Heart right ventricle (tissue), 16 donors: ENCODE data around the gene PRKCD. TPM values are rescaled to one million over a fixed set of nuclear protein-coding genes. Genes with fewer than 3 reads are reported as not detected.

ENCODE experiments used
- ATAC-seq, 8 donors: fragments of 200-7000 bp; cut with Tn5 transposase; one replicate each; pipeline ENCODE4 v1.9.1; 2020; ENCODE audit warnings: mild to moderate bottlenecking in 8 of 8, moderate library complexity in 8 of 8, moderate number of reproducible peaks in 1 of 8
- DNase-seq, 2 donors: peaks; one replicate each; pipeline ENCODE4 v3.0.0-alpha.2; 2020
- H3K27ac ChIP-seq, 10 donors: fragments of 200-600 bp; sonication (generic) in 2 of 10; one replicate each; pipeline versions ENCODE4 v1.5.0 to v1.8.0; 2020 to 2022; ENCODE audit warnings: mild to moderate bottlenecking in 3 of 10
- H3K27me3 ChIP-seq, 7 donors: fragments of 200-600 bp; one replicate each; pipeline ENCODE4 v1.8.0; 2021 to 2022; ENCODE audit warnings: mild to moderate bottlenecking in 2 of 7
- H3K36me3 ChIP-seq, 9 donors: fragments of 200-600 bp; sonication (generic) in 1 of 9; one replicate each; pipeline versions ENCODE4 v1.5.0 to v1.8.0; 2020 to 2022; ENCODE audit warnings: mild to moderate bottlenecking in 2 of 9
- H3K4me1 ChIP-seq, 9 donors: fragments of 200-600 bp; sonication (generic) in 1 of 9; one replicate each; pipeline versions ENCODE4 v1.5.0 to v1.8.0; 2020 to 2022; ENCODE audit warnings: mild to moderate bottlenecking in 4 of 9
- H3K4me3 ChIP-seq, 10 donors: fragments of 200-600 bp; sonication (generic) in 2 of 10; one replicate each; pipeline versions ENCODE4 v1.5.0 to v1.8.0; 2020 to 2022; ENCODE audit warnings: mild to moderate bottlenecking in 7 of 10, moderate library complexity in 2 of 10
- H3K9me3 ChIP-seq, 11 donors: fragments of 200-600 bp in 10 of 11; sonication (generic) in 2 of 11; one replicate each; pipeline versions ENCODE4 v1.5.0 to v1.8.0; 2013 to 2022; ENCODE audit warnings: mild to moderate bottlenecking in 2 of 11, control low read depth in 1 of 11, moderate library complexity in 1 of 11
- CTCF ChIP-seq, 9 donors: fragments of 200-600 bp; sonication (generic) in 2 of 9; IDR thresholded peaks; one replicate each; pipeline versions ENCODE4 v1.5.0 to v1.8.0; 2021 to 2022; ENCODE audit warnings: antibody characterized with exemption in 9 of 9, mild to moderate bottlenecking in 5 of 9, moderate library complexity in 1 of 9
- WGBS, 2 donors: extraction: QIAGEN DNeasy Blood & Tissue Kit; methylation state at CpG; one replicate each; pipeline ENCODE4 v1.1.7; 2013; ENCODE audit warnings: inconsistent platforms in 1 of 2; 5-methylcytosine and 5-hydroxymethylcytosine counted together
- intact Hi-C, 10 donors: fragments of 100-400 bp; cut with DNase I; formaldehyde crosslinking; loops; one replicate each; pipeline versions ENCODE4 v1.11.1 to v1.14.2; 2022
- polyA plus RNA-seq, 2 donors: library from polyadenylated mRNA; stranded (reverse); fragments of 200-250 nt; gene quantifications; one replicate each; pipeline ENCODE4 v1.2.3, GENCODE V29; 2013
- total RNA-seq, 10 donors: library from RNA; stranded (reverse); fragmentation: NEBNext Ultra II Directional in 3 of 10; extraction: Animal tissue kit (Norgen Biotek cat#: 25700) in 3 of 10; gene quantifications; one replicate each; pipeline versions ENCODE4 v1.2.1 to v1.2.4, GENCODE V29; 2021 to 2023
- donor health status: Arrhythmogenic right ventricular cardiomyopathy.
- donor health status: ischemic (EF 13 %, LVEDD 7.1; RV severe dilation, severe dysfunction).
- donor health status: healthy with polysubstance abuse.
- donor health status: DM: no; HTN: yes; CAD: no.
- donor health status: DM: no; HTN: no; CAD: no.
- donor health status: ischemic (EF 25% LVEDD 6.9; RV normal size, moderate dysfunction).
- donor health status: ischemic (EF 25% LVEDD 5.7; RV mildly dilated, moderate dysfunction).
- donor health status: healthy.
- donor health status: DM: yes; HTN: yes; CAD: no.
- donor health status: Ischemic cardiomyopathy.
- donor health status: ischemic (EF 35%, LVEDD 5.7; RV mildly dilated, moderate dysfunction).
- donor health status: nonischemic (EF 11% LVEDD 7.7; RV severe dilation, severe dysfunction).
- donor health status: DM: yes; HTN: yes; CAD: no.
- donor health status: PGD.
- donor health status: ischemic (EF 29% LVEDD 5.4; RV normal size, mild dysfunction).
- donor health status: nonischemic (EF 23%, LVEDD 6.1; RV moderate dilation, normal function).

PRKCD gene
- total and polyA plus RNA-seq, 12 donors = 6.6 to 28.3 (median 8.3) TPM

GRCh38 chr3:53171827-53172505, 11.0 kb downstream of the PRKCD start:
- 80 to 90% methylated on average over 7 of the region's 7 CpGs for WGBS, 2 donors
- H3K36me3 ChIP-seq = peaks cover 0 to 39% (median 0%) of the 10 kb centered on the region in 9 donors
- peak overlapping the region in 1 of 10 donors; percentile 56 for H3K27ac ChIP-seq
- peaks cover 3 to 67% (median 11%) of the 10 kb centered on the region in 9 donors for H3K4me1 ChIP-seq
- H3K4me3 ChIP-seq = peak overlapping the region in 1 of 10 donors; percentile 45
- no peaks in the 10 kb centered on the region for H3K9me3 ChIP-seq
- TF ChIP-seq CTCF (IDR thresholded peaks at IDR 0.05) = no peak
- DNase-seq (no peak), ATAC-seq (no peak)
- intact Hi-C loops = no loop called here
- H3K27me3 ChIP-seq = no peaks in the 10 kb centered on the region

GRCh38 chr3:53173107-53173506, 12.1 kb downstream of the PRKCD start:
- ATAC-seq (peak in 1 of 8 donors; percentile 34), DNase-seq (no peak)
- intact Hi-C loops = no loop called here
- 65 to 68% methylated on average over 5 of the region's 5 CpGs for WGBS, 2 donors
- H3K27me3 ChIP-seq = no peaks in the 10 kb centered on the region
- H3K4me1 ChIP-seq = peaks cover 0 to 55% (median 0%) of the 10 kb centered on the region in 9 donors
- H3K9me3 ChIP-seq = no peaks in the 10 kb centered on the region
- TF ChIP-seq CTCF (IDR thresholded peaks at IDR 0.05) = no peak
- H3K36me3 ChIP-seq = peaks cover 0 to 45% (median 0%) of the 10 kb centered on the region in 9 donors
- H3K4me3 ChIP-seq = no peak overlapping the region
- H3K27ac ChIP-seq = no peak overlapping the region

- DNase-seq (no peak), ATAC-seq (no peak)
- peaks cover 0 to 60% (median 0%) of the 10 kb centered on the region in 9 donors for H3K36me3 ChIP-seq
- 73 to 95% methylated on average over 9 of the region's 9 CpGs for WGBS, 2 donors
- no peaks in the 10 kb centered on the region for H3K9me3 ChIP-seq
- H3K4me3 ChIP-seq = no peak overlapping the region
- no peaks in the 10 kb centered on the region for H3K27me3 ChIP-seq
- intact Hi-C loops = loop anchor here in 1 of 10 donors (5.0 kb wide), 1 partner anchor 32 kb away; no protein-coding TSS in a partner anchor
- H3K4me1 ChIP-seq = peaks cover 0 to 49% (median 0%) of the 10 kb centered on the region in 9 donors
- H3K27ac ChIP-seq = no peak overlapping the region
- TF ChIP-seq CTCF (IDR thresholded peaks at IDR 0.05) = no peak
Measured at GRCh38 chr3:53174346-53175250, 13.6 kb downstream of the PRKCD start.
